HAP-1 (cell line): ENCODE results near the gene STOX2.

Source experiments
- DNase-seq, 2 experiments: peaks; one replicate each; pipeline ENCODE4 v3.0.0-alpha.2; 2016 to 2020; ENCODE audit warnings: low spot score in 2 of 2
- H3K27me3 ChIP-seq: fragments of 250-450 bp; sonication (Bioruptor Pico); 2 replicates; pipeline ENCODE4 v1.5.1; 2020; ENCODE audit warnings: low read depth, mild to moderate bottlenecking, moderate library complexity
- H3K36me3 ChIP-seq: fragments of 250-450 bp; sonication (Bioruptor Pico); replicated peaks from 2 replicates; pipeline ENCODE4 v1.5.1; 2020; ENCODE audit warnings: mild to moderate bottlenecking
- H3K4me1 ChIP-seq: fragments of 250-450 bp; sonication (Bioruptor Pico); 2 replicates; pipeline ENCODE4 v1.5.1; 2020; ENCODE audit warnings: mild to moderate bottlenecking
- H3K4me3 ChIP-seq: fragments of 250-450 bp; sonication (Bioruptor Pico); 2 replicates; pipeline ENCODE4 v1.5.1; 2020; ENCODE audit warnings: mild to moderate bottlenecking, moderate library complexity
- H3K9me3 ChIP-seq: fragments of 250-450 bp; sonication (Bioruptor Pico); 2 replicates; pipeline ENCODE4 v1.5.1; 2020; ENCODE audit warnings: mild to moderate bottlenecking, moderate library complexity
- in situ Hi-C: fragments of 300-500 bp; cut with MboI; formaldehyde crosslinking; loops from 3 replicates; pipeline ENCODE4 v1.14.3; 2020; ENCODE audit warnings: low sequenced_read_pairs, inconsistent platforms, mixed read lengths

STOX2 gene

GRCh38 chr4:183873409-183874185 is 31.5 kb upstream of the STOX2 start:
- Histone ChIP-seq H3K9me3 (no peaks in the 10 kb centered on the region), H3K4me1 (peaks cover 6% of the 10 kb centered on the region), H3K36me3 (no peaks in the 10 kb centered on the region), H3K27me3 (peaks cover 5% of the 10 kb centered on the region), H3K4me3 (no peak overlapping the region)
- DNase-seq, result no peak
- in situ Hi-C loops, result no loop called here

GRCh38 chr4:183875251-183875825 is 29.8 kb upstream of the STOX2 start:
- no peak for DNase-seq
- in situ Hi-C loops, result no loop called here
- Histone ChIP-seq H3K36me3 (no peaks in the 10 kb centered on the region), H3K4me3 (no peak overlapping the region), H3K27me3 (peaks cover 14% of the 10 kb centered on the region), H3K9me3 (no peaks in the 10 kb centered on the region), H3K4me1 (peaks cover 14% of the 10 kb centered on the region)

GRCh38 chr4:183876268-183876934 is 28.7 kb upstream of the STOX2 start:
- Histone ChIP-seq H3K27me3 (peaks cover 24% of the 10 kb centered on the region), H3K4me3 (no peak overlapping the region), H3K4me1 (peaks cover 14% of the 10 kb centered on the region), H3K36me3 (no peaks in the 10 kb centered on the region), H3K9me3 (no peaks in the 10 kb centered on the region)
- in situ Hi-C loops, result no loop called here
- peak in 1 of 2 experiments; percentile 29 for DNase-seq

GRCh38 chr4:183878251-183878970 is 26.7 kb upstream of the STOX2 start:
- no peaks in the 10 kb centered on the region for H3K36me3 ChIP-seq
- no peak overlapping the region for H3K4me3 ChIP-seq
- H3K4me1 ChIP-seq, result peaks cover 14% of the 10 kb centered on the region
- DNase-seq, result peak; percentile 59 to 96
- in situ Hi-C loops, result no loop called here
- peaks cover 38% of the 10 kb centered on the region for H3K27me3 ChIP-seq
- no peaks in the 10 kb centered on the region for H3K9me3 ChIP-seq

GRCh38 chr4:183885205-183885720 is 19.8 kb upstream of the STOX2 start:
- no peaks in the 10 kb centered on the region for H3K36me3 ChIP-seq
- no peak overlapping the region for H3K4me3 ChIP-seq
- in situ Hi-C loops, result no loop called here
- H3K4me1 ChIP-seq, result no peaks in the 10 kb centered on the region
- H3K27me3 ChIP-seq, result peaks cover 25% of the 10 kb centered on the region
- DNase-seq, result no peak
- H3K9me3 ChIP-seq, result no peaks in the 10 kb centered on the region

GRCh38 chr4:183887351-183887750 is 17.8 kb upstream of the STOX2 start:
- no peaks in the 10 kb centered on the region for H3K36me3 ChIP-seq
- in situ Hi-C loops, result no loop called here
- H3K4me3 ChIP-seq, result no peak overlapping the region
- DNase-seq, result no peak
- H3K9me3 ChIP-seq, result no peaks in the 10 kb centered on the region
- H3K4me1 ChIP-seq, result no peaks in the 10 kb centered on the region
- H3K27me3 ChIP-seq, result peaks cover 6% of the 10 kb centered on the region; the same call in 1 of the 2 replicates

- Histone ChIP-seq H3K4me3 (no peak overlapping the region), H3K27me3 (no peaks in the 10 kb centered on the region), H3K36me3 (no peaks in the 10 kb centered on the region), H3K9me3 (no peaks in the 10 kb centered on the region), H3K4me1 (no peaks in the 10 kb centered on the region)
- in situ Hi-C loops, result no loop called here
- no peak for DNase-seq
These were observed 16.5 kb upstream of the STOX2 start for GRCh38 chr4:183888564-183888963.

- Histone ChIP-seq H3K9me3 (no peaks in the 10 kb centered on the region), H3K4me3 (no peak overlapping the region), H3K36me3 (no peaks in the 10 kb centered on the region), H3K27me3 (no peaks in the 10 kb centered on the region), H3K4me1 (no peaks in the 10 kb centered on the region)
- in situ Hi-C loops, result no loop called here
- no peak for DNase-seq
These were observed 15.9 kb upstream of the STOX2 start for GRCh38 chr4:183889190-183889589.

GRCh38 chr4:183897193-183897592 is 7.9 kb upstream of the STOX2 start:
- no peak overlapping the region for H3K4me3 ChIP-seq
- no peak for DNase-seq
- H3K36me3 ChIP-seq, result no peaks in the 10 kb centered on the region
- peaks cover 4% of the 10 kb centered on the region; the same call in 1 of the 2 replicates for H3K9me3 ChIP-seq
- in situ Hi-C loops, result no loop called here
- H3K4me1 ChIP-seq, result no peaks in the 10 kb centered on the region
- H3K27me3 ChIP-seq, result no peaks in the 10 kb centered on the region

GRCh38 chr4:183898456-183898855 is 6.7 kb upstream of the STOX2 start:
- Histone ChIP-seq H3K36me3 (no peaks in the 10 kb centered on the region), H3K27me3 (no peaks in the 10 kb centered on the region), H3K4me1 (no peaks in the 10 kb centered on the region), H3K4me3 (no peak overlapping the region), H3K9me3 (peaks cover 4% of the 10 kb centered on the region; the same call in 1 of the 2 replicates)
- no peak for DNase-seq
- in situ Hi-C loops, result no loop called here

- no peak for DNase-seq
- Histone ChIP-seq H3K4me1 (peaks cover 16% of the 10 kb centered on the region), H3K9me3 (peaks cover 4% of the 10 kb centered on the region; the same call in 1 of the 2 replicates), H3K36me3 (no peaks in the 10 kb centered on the region; the same call in 1 of the 2 replicates), H3K27me3 (no peaks in the 10 kb centered on the region), H3K4me3 (no peak overlapping the region)
- in situ Hi-C loops, result no loop called here
These were observed 1.9 kb upstream of the STOX2 start for GRCh38 chr4:183903021-183903760.

- peak overlapping the region; percentile 60 for H3K4me3 ChIP-seq
- peak; percentile 86 to 89 for DNase-seq
- peaks cover 25% of the 10 kb centered on the region for H3K4me1 ChIP-seq
- in situ Hi-C loops, result no loop called here
- H3K27me3 ChIP-seq, result no peaks in the 10 kb centered on the region
- H3K36me3 ChIP-seq, result no peaks in the 10 kb centered on the region; the same call in 1 of the 2 replicates
- H3K9me3 ChIP-seq, result no peaks in the 10 kb centered on the region
These were observed 734 bp downstream of the STOX2 start for GRCh38 chr4:183905593-183906488.
